LNCAP (cell line): Measurements from ENCODE around the gene MZF1.

Experiments used
- TF ChIP-seq, protein P1 (sequence below): fragments of 450-650 bp; IDR thresholded peaks from 2 replicates; pipeline ENCODE4 v1.5.1; 2017; ENCODE audit warnings: mild to moderate bottlenecking

Gene MZF1

GRCh38 chr19:58516246-58516836, 56.8 kb downstream of the MZF1 start:
- TF ChIP-seq, protein P1, sequence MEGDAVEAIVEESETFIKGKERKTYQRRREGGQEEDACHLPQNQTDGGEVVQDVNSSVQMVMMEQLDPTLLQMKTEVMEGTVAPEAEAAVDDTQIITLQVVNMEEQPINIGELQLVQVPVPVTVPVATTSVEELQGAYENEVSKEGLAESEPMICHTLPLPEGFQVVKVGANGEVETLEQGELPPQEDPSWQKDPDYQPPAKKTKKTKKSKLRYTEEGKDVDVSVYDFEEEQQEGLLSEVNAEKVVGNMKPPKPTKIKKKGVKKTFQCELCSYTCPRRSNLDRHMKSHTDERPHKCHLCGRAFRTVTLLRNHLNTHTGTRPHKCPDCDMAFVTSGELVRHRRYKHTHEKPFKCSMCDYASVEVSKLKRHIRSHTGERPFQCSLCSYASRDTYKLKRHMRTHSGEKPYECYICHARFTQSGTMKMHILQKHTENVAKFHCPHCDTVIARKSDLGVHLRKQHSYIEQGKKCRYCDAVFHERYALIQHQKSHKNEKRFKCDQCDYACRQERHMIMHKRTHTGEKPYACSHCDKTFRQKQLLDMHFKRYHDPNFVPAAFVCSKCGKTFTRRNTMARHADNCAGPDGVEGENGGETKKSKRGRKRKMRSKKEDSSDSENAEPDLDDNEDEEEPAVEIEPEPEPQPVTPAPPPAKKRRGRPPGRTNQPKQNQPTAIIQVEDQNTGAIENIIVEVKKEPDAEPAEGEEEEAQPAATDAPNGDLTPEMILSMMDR = no peak

DNA sequence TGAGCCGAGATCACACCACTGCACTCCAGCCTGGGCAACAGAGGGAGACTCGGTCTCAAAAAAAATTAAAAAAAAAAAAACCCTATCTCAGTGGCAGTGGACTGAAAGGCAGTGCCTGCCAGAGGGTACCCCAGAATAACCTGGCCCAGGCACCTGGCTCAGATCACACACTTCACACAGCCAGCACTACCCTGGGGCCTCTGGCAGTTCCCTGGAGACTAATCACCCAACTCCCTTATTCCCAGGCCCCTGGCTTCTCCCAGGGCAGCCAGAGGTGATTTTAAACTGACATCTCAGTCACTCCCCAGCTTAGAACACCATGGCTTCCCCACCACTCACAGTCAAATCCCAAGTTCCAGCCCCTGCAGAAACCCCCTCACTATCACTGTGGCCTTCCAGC, 57.9 kb downstream of the MZF1 start:
- TF ChIP-seq, protein P1 = no peak

DNA sequence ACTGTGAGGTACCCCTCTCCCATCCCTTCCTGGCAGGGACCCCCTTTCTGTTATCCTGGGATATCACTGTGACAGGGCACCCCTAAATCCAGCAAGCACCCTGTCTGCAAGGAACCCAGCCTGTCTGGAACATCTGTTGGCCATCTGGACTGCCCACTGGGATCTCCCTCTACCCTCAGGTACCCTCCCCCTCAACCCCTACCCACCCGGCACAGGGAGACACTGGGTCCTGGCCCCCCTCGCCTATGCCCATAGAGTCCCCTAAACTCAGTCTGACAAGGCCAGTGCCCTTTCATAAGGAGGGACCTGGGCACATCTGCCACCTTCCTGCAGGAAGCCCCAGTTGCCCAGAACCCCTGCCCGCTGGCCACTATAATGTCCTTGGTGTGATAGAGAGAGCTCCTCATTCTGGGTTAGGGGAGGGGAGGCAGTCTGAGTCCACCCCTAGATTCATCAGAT, 58.5 kb downstream of the MZF1 start:
- TF ChIP-seq, protein P1 = no peak

GRCh38 chr19:58513694-58514563, 59.2 kb downstream of the MZF1 start:
- TF ChIP-seq, protein P1 = peak; percentile 97

DNA sequence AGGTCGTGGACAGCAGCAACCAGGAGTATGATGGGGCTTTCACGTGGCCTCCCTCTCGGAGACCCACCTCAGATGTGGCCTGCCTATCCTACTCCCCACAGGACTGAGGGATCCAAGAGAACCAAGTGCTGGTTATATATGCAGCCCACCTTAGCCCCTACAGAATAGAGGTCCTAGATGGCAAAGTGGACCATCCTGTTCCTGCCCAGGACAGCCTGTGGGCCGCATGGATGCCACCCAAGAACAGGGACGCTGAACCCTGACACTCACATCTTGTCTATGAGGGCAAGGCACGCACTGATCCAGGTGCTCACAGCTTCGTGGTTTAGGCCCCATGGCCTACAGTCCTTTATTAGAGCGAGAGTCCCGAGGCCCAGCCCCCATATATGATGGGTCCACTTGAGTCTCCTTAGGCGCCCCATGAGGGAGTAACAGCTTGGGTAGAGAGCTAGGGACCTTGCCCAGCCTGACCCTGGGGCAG, 59.9 kb downstream of the MZF1 start:
- TF ChIP-seq, protein P1 = no peak
